ENCODE results near the gene ST7.

DNA sequence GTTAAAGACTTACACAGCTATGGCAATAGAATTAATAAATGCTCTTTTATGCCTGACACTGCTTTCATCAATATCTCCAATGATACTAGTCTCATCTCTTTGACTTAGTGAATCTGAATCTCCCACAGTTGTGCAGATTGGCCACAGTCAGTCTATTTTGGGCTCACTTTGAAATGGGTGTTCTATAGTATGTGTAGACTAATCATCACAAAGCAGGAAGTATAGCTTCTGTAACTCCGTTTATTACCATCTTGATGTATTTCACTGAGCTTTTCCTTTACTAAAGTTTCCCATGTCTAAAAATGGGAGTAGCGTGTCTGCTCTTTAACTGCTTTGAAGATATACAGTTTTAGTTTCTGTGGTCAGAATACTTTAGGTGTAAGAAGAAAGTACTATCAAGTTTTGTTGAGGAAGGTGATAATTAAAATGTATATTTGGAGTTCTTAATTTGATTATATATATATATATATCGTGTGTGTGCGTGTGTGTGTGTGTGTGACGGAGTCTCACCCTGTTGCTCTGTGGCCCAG lies 70.1 kb downstream of the ST7 start:
- TF ChIP-seq ZNF274 (IDR thresholded peaks at IDR 0.05; ENCODE audit: low read depth, low read length) (no peak), YY1 (IDR thresholded peaks at IDR 0.05; ENCODE audit: insufficient read depth, insufficient read length) (no peak), SUZ12 (IDR thresholded peaks at IDR 0.05; ENCODE audit: extremely low read depth, insufficient read depth, insufficient read length) (no peak)
